Fibroblast of lung (primary cell): Measurements from ENCODE around the gene SLC51B. TPM values are rescaled to one million over a fixed set of nuclear protein-coding genes. Genes with fewer than 3 reads are reported as not detected.

Experiments
- DNase-seq, 2 donors: peaks; one replicate each; pipeline versions ENCODE4 v3.0.0 to v3.0.0-alpha.2; 2010; ENCODE audit warnings: low read depth in 2 of 2
- H2AFZ ChIP-seq: 2 replicates; pipeline ENCODE4 v1.5.1; 2012; ENCODE audit warnings: low read length, control low read depth, inconsistent platforms
- H3K27ac ChIP-seq: 2 replicates; pipeline ENCODE4 v1.5.1; 2011; ENCODE audit warnings: low read length, control low read depth; ENCODE audit not compliant: insufficient read depth
- H3K27me3 ChIP-seq: 2 replicates; pipeline ENCODE4 v1.5.1; 2011; ENCODE audit warnings: mild to moderate bottlenecking, low read length; ENCODE audit not compliant: control insufficient read depth, insufficient read depth
- H3K36me3 ChIP-seq: 2 replicates; pipeline ENCODE4 v1.5.1; 2011; ENCODE audit warnings: low read length; ENCODE audit not compliant: control insufficient read depth, insufficient read depth
- H3K4me1 ChIP-seq: 2 replicates; pipeline ENCODE4 v1.5.1; 2011; ENCODE audit warnings: low read length; ENCODE audit not compliant: control insufficient read depth, insufficient read depth; ENCODE audit errors: extremely low read depth
- H3K4me2 ChIP-seq: 2 replicates; pipeline ENCODE4 v1.5.1; 2011; ENCODE audit warnings: low read length, control low read depth; ENCODE audit not compliant: insufficient read depth; ENCODE audit errors: extremely low read depth
- H3K4me3 ChIP-seq, 4 experiments: fragments of 200-600 bp in 1 of 4; sonication (generic) in 1 of 4; replicated peaks in 1 of 4; 2 replicates each; pipeline ENCODE4 v1.5.1; 2011 to 2016; ENCODE audit warnings: low read length in 4 of 4, low read depth in 3 of 4, mild to moderate bottlenecking in 3 of 4, control low read depth in 2 of 4, inconsistent platforms in 1 of 4, mixed read lengths in 1 of 4; ENCODE audit not compliant: insufficient read depth in 1 of 4; ENCODE audit errors: control extremely low read depth in 1 of 4
- H3K79me2 ChIP-seq: 2 replicates; pipeline ENCODE4 v1.5.1; 2012; ENCODE audit warnings: mild to moderate bottlenecking, low read length, inconsistent platforms; ENCODE audit not compliant: control insufficient read depth, insufficient read depth
- H3K9ac ChIP-seq: 2 replicates; pipeline ENCODE4 v1.5.1; 2011; ENCODE audit warnings: mild to moderate bottlenecking, low read length, control low read depth; ENCODE audit not compliant: insufficient read depth
- H3K9me3 ChIP-seq: 2 replicates; pipeline ENCODE4 v1.5.1; 2012; ENCODE audit warnings: low read depth, low read length; ENCODE audit not compliant: control insufficient read depth, insufficient read depth
- H4K20me1 ChIP-seq: 2 replicates; pipeline ENCODE4 v1.5.1; 2011; ENCODE audit warnings: low read length; ENCODE audit not compliant: control insufficient read depth, insufficient read depth; ENCODE audit errors: extremely low read depth
- EZH2 ChIP-seq: IDR thresholded peaks from 2 replicates; pipeline ENCODE4 v1.5.1; 2012; ENCODE audit warnings: low read length, control low read depth, mild to moderate bottlenecking; ENCODE audit errors: missing control alignments
- polyA plus RNA-seq, 2 donors: library from polyadenylated mRNA; depleted of rRNA in 1 of 2; stranded (reverse) in 1 of 2; unstranded in 1 of 2; fragments of >200 nt; gene quantifications; 2 replicates each; pipeline ENCODE4 v1.2.1, GENCODE V29; 2011 to 2012; ENCODE audit warnings: missing spikeins in 1 of 2
- total RNA-seq: library from RNA; depleted of rRNA; stranded (reverse); fragments of >200 nt; gene quantifications from 2 replicates; pipeline ENCODE4 v1.2.1, GENCODE V29; 2014
- TF ChIP-seq, protein P1 (sequence below), 2 donors: IDR thresholded peaks in 1 of 2; conservative IDR thresholded peaks in 1 of 2; 1 replicate in 1 of 2; 2 replicates in 1 of 2; pipeline ENCODE4 v1.5.1; 2011 to 2012; ENCODE audit warnings: low read length in 2 of 2, control low read depth in 1 of 2, inconsistent platforms in 1 of 2, low read depth in 1 of 2, mild to moderate bottlenecking in 1 of 2

Gene SLC51B
- total and polyA plus RNA-seq, 2 donors (not counting 1 experiment from before 2014, with no cell fraction given), result 0.66 to 0.98 TPM

DNA sequence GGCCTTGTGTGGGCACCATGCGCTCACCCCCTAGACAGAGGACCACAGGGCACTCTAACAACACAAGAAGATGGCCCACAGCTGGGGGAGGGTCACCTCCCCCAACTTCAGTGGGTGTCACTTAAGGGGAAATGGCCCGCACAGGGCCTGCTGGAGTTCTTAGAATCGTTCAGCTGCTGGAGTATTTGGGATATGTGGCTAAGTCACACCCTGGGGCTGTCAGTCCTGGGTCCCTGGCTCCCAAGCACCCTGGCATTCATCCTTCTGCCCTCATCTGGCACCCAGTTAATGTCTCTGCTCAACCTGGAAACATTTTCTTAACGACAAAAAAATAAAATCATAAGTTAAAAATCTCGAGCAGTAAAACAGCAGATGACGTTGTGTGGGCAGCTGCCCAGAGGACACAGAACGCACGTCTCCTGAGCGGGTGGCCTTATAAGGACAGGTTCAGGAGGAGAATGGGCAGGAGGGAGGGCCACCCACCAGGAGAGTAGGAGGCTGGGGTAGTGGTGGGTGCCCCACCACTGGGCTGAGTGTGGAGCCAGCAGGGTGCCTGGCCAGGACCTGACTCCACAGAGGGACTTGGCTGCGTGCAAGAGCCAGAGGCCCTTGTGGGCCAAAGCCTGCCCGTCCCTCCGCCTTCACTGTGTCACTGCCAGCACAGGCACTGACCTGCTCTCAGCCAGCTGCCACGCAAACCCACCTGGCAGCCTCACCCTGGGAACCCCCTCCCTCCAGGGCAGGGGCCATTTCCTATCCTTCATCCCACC lies 42.9 kb downstream of the SLC51B start:
- no peaks in the 10 kb centered on the region for H3K36me3 ChIP-seq
- peak in 1 of 2 donors; percentile 56 for DNase-seq
- TF ChIP-seq, protein P1, sequence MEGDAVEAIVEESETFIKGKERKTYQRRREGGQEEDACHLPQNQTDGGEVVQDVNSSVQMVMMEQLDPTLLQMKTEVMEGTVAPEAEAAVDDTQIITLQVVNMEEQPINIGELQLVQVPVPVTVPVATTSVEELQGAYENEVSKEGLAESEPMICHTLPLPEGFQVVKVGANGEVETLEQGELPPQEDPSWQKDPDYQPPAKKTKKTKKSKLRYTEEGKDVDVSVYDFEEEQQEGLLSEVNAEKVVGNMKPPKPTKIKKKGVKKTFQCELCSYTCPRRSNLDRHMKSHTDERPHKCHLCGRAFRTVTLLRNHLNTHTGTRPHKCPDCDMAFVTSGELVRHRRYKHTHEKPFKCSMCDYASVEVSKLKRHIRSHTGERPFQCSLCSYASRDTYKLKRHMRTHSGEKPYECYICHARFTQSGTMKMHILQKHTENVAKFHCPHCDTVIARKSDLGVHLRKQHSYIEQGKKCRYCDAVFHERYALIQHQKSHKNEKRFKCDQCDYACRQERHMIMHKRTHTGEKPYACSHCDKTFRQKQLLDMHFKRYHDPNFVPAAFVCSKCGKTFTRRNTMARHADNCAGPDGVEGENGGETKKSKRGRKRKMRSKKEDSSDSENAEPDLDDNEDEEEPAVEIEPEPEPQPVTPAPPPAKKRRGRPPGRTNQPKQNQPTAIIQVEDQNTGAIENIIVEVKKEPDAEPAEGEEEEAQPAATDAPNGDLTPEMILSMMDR (conservative IDR thresholded peaks at IDR 0.05 in 1 of 2, IDR thresholded peaks at IDR 0.05 in 1 of 2; ENCODE audit: low read depth in 1 of 2, low read length in 2 of 2), result no peak
- TF ChIP-seq EZH2, result no peak
- no peak overlapping the region for H3K4me3 ChIP-seq
- H2AFZ ChIP-seq, result no peak overlapping the region
- peaks cover 20% of the 10 kb centered on the region for H3K4me1 ChIP-seq
- H3K27ac ChIP-seq, result no peak overlapping the region
- no peaks in the 10 kb centered on the region for H3K9me3 ChIP-seq
- H3K9ac ChIP-seq, result no peak overlapping the region
- no peak overlapping the region for H3K4me2 ChIP-seq
- no peaks in the 10 kb centered on the region for H3K27me3 ChIP-seq
- no peaks in the 10 kb centered on the region for H3K79me2 ChIP-seq
- H4K20me1 ChIP-seq, result no peaks in the 10 kb centered on the region

- H4K20me1 ChIP-seq, result no peaks in the 10 kb centered on the region
- TF ChIP-seq EZH2, result no peak
- TF ChIP-seq, protein P1 (conservative IDR thresholded peaks at IDR 0.05 in 1 of 2, IDR thresholded peaks at IDR 0.05 in 1 of 2; ENCODE audit: low read depth in 1 of 2, low read length in 2 of 2), result no peak
- no peaks in the 10 kb centered on the region for H3K36me3 ChIP-seq
- H3K27ac ChIP-seq, result no peak overlapping the region
- H3K9ac ChIP-seq, result no peak overlapping the region
- no peak overlapping the region for H3K4me3 ChIP-seq
- H3K27me3 ChIP-seq, result no peaks in the 10 kb centered on the region
- DNase-seq, result no peak
- H2AFZ ChIP-seq, result no peak overlapping the region
- H3K79me2 ChIP-seq, result no peaks in the 10 kb centered on the region
- no peak overlapping the region for H3K4me2 ChIP-seq
- H3K4me1 ChIP-seq, result peaks cover 20% of the 10 kb centered on the region
- H3K9me3 ChIP-seq, result no peaks in the 10 kb centered on the region
Observed at GRCh38 chr15:65088643-65089021, 43.4 kb downstream of the SLC51B start.

GRCh38 chr15:65089206-65089824 lies 44.1 kb downstream of the SLC51B start:
- Histone ChIP-seq H4K20me1 (no peaks in the 10 kb centered on the region), H3K36me3 (no peaks in the 10 kb centered on the region), H3K4me1 (peaks cover 20% of the 10 kb centered on the region), H3K9me3 (no peaks in the 10 kb centered on the region), H3K4me3 (no peak overlapping the region), H3K4me2 (peak overlapping the region; percentile 45), H3K79me2 (no peaks in the 10 kb centered on the region), H3K27me3 (no peaks in the 10 kb centered on the region), H3K27ac (no peak overlapping the region), H2AFZ (no peak overlapping the region), H3K9ac (no peak overlapping the region)
- peak in 1 of 2 donors; percentile 92 for DNase-seq
- TF ChIP-seq, protein P1 (conservative IDR thresholded peaks at IDR 0.05 in 1 of 2, IDR thresholded peaks at IDR 0.05 in 1 of 2; ENCODE audit: low read depth in 1 of 2, low read length in 2 of 2), result no peak
- TF ChIP-seq EZH2, result no peak
